ENCODE data around the gene TUT1.

Gene TUT1

DNA sequence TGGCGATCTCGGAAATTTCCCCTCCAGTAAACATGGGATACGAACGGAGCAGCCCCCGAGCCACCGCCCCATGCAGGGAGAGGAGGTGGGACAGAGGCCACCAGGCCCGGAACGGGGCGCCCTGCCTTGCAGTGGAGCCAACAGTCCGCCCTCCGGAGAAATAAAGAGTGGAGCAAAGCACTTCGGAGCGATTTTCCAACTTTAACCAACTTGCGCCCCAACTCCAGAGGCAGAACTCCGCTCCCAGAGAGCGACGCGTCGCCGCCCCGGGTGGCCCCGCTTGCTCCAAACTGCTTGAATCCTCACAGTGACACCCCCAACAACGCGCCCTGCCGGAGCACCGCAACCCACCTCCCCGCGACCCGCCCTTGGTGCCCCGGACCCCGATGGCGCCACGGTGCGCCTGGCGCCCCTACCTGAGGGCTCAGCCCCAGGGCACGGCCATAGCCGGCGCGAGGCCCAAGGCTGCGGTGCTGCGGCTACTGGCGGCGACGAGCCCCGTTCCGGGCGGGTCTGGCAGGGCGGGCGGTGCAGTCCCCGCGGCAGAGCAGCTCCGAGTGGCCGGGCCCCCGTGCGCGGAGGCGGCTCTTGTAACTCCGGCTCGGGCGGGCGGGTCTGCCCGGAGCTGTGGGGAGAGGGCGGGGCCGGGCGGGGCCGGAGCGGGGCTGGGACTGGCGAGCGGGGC, 44.9 kb downstream of the TUT1 start, which contains the start of gene AHNAK:
Gene AHNAK, minus strand, starts transcription at position 563 of the 685 bp plus-strand sequence. CDS start 10,708 bp downstream, outside the sequence.
- Histone ChIP-seq H2AFZ (ENCODE audit: low read depth, low read length) (no peak within 1 kb of the TSS), H3K27ac (ENCODE audit: low read length) (peak within 1 kb of the TSS; percentile 93), H3K9ac (ENCODE audit: low read length) (peak within 1 kb of the TSS; percentile 93), H3K79me2 (ENCODE audit: low read length) (peaks cover 52% of the 10 kb centered on the region), H3K27me3 (ENCODE audit: low read depth, low read length) (peaks cover 13% of the 10 kb centered on the region; the same call in 1 of the 2 replicates), H3K4me3 (ENCODE audit: low read length) (peak within 1 kb of the TSS; percentile 91), H4K20me1 (ENCODE audit: insufficient read depth, low read length) (peaks cover 16% of the 10 kb centered on the region), H3K36me3 (replicated peaks; ENCODE audit: low read depth, low read length) (peaks cover 5% of the 10 kb centered on the region), H3K4me1 (ENCODE audit: low read length) (peaks cover 53% of the 10 kb centered on the region), H3K9me3 (ENCODE audit: insufficient read depth, low read length) (no peaks in the 10 kb centered on the region), H3K4me2 (ENCODE audit: low read length) (peak within 1 kb of the TSS; percentile 99)
- TF ChIP-seq EZH2phosphoT487 (IDR thresholded peaks at IDR 0.05; ENCODE audit: low read depth): no peak
- TF ChIP-seq, protein P1, sequence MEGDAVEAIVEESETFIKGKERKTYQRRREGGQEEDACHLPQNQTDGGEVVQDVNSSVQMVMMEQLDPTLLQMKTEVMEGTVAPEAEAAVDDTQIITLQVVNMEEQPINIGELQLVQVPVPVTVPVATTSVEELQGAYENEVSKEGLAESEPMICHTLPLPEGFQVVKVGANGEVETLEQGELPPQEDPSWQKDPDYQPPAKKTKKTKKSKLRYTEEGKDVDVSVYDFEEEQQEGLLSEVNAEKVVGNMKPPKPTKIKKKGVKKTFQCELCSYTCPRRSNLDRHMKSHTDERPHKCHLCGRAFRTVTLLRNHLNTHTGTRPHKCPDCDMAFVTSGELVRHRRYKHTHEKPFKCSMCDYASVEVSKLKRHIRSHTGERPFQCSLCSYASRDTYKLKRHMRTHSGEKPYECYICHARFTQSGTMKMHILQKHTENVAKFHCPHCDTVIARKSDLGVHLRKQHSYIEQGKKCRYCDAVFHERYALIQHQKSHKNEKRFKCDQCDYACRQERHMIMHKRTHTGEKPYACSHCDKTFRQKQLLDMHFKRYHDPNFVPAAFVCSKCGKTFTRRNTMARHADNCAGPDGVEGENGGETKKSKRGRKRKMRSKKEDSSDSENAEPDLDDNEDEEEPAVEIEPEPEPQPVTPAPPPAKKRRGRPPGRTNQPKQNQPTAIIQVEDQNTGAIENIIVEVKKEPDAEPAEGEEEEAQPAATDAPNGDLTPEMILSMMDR (IDR thresholded peaks at IDR 0.05; ENCODE audit: low read depth, low read length): no peak

DNA sequence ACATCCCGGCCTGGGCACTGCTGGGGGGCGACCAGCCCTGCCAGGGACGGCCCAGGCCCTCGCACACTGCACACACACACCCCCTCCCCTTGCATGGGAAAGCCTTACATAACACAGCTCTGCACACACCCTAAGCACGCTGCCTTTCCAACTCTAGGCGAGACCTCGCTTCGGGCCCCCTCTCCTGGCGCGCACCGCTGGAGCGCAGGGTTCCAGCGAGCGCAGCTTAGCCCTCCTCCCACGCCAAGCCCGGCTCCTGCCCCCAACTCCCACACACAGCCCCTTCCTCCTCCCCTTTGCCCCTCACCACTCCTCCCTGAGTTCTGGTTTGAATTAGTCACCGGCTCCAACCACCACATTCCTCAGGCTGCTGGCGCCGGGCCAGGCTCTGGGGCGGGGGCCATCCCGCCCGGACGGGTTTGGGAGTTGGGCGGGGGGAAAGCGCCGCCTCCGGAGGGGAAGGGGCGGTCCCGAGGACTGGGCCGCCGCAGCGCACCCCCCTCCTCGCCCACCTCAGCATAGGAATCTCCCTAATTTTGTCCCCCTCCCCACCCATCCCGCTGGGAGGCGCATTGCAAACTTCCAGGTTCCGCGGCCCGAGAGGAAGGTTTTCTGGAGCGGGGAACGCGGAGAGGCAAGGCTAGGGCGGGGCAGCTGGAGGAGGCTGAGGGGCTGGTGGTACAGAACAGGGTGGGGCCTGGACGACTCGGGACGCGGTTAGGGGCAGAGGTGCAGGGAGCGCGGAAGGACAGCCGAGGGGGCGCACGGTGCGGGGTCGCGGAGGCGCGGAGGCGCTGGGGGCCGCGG, 45.7 kb downstream of the TUT1 start:
- Histone ChIP-seq H3K4me3 (ENCODE audit: low read length) (peak overlapping the region; percentile 91), H3K36me3 (replicated peaks; ENCODE audit: low read depth, low read length) (peaks cover 5% of the 10 kb centered on the region), H3K79me2 (ENCODE audit: low read length) (peaks cover 58% of the 10 kb centered on the region), H3K27me3 (ENCODE audit: low read depth, low read length) (peaks cover 13% of the 10 kb centered on the region; the same call in 1 of the 2 replicates), H3K4me1 (ENCODE audit: low read length) (peaks cover 52% of the 10 kb centered on the region), H3K4me2 (ENCODE audit: low read length) (peak overlapping the region; percentile 99), H4K20me1 (ENCODE audit: insufficient read depth, low read length) (peaks cover 22% of the 10 kb centered on the region), H3K27ac (ENCODE audit: low read length) (peak overlapping the region; percentile 93), H3K9me3 (ENCODE audit: insufficient read depth, low read length) (no peaks in the 10 kb centered on the region), H3K9ac (ENCODE audit: low read length) (peak overlapping the region; percentile 93), H2AFZ (ENCODE audit: low read depth, low read length) (no peak overlapping the region)
- TF ChIP-seq, protein P1 (IDR thresholded peaks at IDR 0.05; ENCODE audit: low read depth, low read length): 0 out of 2 replicates have a peak, but pooled peaks have one; percentile 12
- TF ChIP-seq EZH2phosphoT487 (IDR thresholded peaks at IDR 0.05; ENCODE audit: low read depth): no peak

DNA sequence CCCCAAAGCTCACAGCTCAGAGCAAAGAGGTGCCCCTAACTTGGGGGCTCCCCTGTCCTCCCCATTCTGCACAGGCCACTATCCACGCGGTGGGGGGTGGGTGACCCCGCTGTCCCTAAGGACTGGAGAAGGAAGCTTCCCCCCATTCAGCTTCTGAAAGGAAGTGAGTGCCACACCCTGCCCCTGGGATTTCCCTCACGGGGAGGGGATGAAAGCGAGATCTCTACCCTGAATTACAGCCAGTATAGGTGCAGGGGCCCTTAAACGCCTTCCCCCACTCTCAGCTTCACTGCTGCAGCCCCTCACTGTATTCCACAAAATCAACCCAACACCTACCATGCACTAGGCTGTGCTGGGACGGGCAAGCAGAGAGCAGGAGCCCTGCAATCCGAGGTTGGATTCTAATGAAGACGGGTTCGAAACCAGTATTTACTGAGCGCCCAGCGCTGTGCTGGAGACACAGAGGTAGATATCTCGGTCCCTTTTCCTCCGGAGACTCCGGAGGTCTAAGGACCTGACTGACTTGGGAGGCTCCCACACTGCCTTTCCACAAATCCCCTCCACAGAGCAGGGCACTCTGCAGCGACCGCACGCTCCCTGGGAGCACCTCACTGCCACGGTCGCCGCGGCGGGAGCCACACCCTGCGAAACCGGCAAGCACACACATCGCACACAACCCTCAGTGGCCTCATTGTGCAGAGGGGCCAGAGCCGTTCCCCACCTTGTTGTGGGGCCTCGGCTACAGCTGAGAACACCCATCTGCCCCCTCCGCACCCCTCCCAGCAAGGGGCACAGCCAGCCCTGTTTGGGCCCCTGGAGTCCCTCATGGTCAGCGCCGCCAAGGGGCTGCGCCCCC, 46.5 kb downstream of the TUT1 start:
- H3K4me2 ChIP-seq (ENCODE audit: low read length): peak overlapping the region; percentile 99
- H3K9me3 ChIP-seq (ENCODE audit: insufficient read depth, low read length): no peaks in the 10 kb centered on the region
- TF ChIP-seq, protein P1 (IDR thresholded peaks at IDR 0.05; ENCODE audit: low read depth, low read length): no peak
- TF ChIP-seq EZH2phosphoT487 (IDR thresholded peaks at IDR 0.05; ENCODE audit: low read depth): no peak
- H3K9ac ChIP-seq (ENCODE audit: low read length): peak overlapping the region; percentile 93
- peaks cover 53% of the 10 kb centered on the region for H3K4me1 ChIP-seq (ENCODE audit: low read length)
- peak overlapping the region; percentile 93 for H3K27ac ChIP-seq (ENCODE audit: low read length)
- H3K27me3 ChIP-seq (ENCODE audit: low read depth, low read length): peaks cover 13% of the 10 kb centered on the region; the same call in 1 of the 2 replicates
- H2AFZ ChIP-seq (ENCODE audit: low read depth, low read length): no peak overlapping the region
- H3K79me2 ChIP-seq (ENCODE audit: low read length): peaks cover 66% of the 10 kb centered on the region
- H3K4me3 ChIP-seq (ENCODE audit: low read length): peak overlapping the region; percentile 91
- peaks cover 30% of the 10 kb centered on the region for H4K20me1 ChIP-seq (ENCODE audit: insufficient read depth, low read length)
- H3K36me3 ChIP-seq (replicated peaks; ENCODE audit: low read depth, low read length): peaks cover 5% of the 10 kb centered on the region
